Renal cortical epithelial cell (primary cell): ENCODE measurements around the gene TKT. TPM values are rescaled to one million over a fixed set of nuclear protein-coding genes. Genes with fewer than 3 reads are reported as not detected.

ENCODE experiments used
- DNase-seq: peaks from one replicate; pipeline ENCODE4 v3.0.0-alpha.2; 2011; ENCODE audit warnings: low read depth
- total RNA-seq: library from RNA; depleted of rRNA; stranded (reverse); fragments of >200 nt; gene quantifications from 2 replicates; pipeline ENCODE4 v1.2.3, GENCODE V29; 2014

Gene TKT
- total RNA-seq, 1 donor from 2014 or later: 590 TPM

GRCh38 chr3:53198256-53198977, 57.4 kb downstream of the TKT start:
- DNase-seq: no peak

DNA sequence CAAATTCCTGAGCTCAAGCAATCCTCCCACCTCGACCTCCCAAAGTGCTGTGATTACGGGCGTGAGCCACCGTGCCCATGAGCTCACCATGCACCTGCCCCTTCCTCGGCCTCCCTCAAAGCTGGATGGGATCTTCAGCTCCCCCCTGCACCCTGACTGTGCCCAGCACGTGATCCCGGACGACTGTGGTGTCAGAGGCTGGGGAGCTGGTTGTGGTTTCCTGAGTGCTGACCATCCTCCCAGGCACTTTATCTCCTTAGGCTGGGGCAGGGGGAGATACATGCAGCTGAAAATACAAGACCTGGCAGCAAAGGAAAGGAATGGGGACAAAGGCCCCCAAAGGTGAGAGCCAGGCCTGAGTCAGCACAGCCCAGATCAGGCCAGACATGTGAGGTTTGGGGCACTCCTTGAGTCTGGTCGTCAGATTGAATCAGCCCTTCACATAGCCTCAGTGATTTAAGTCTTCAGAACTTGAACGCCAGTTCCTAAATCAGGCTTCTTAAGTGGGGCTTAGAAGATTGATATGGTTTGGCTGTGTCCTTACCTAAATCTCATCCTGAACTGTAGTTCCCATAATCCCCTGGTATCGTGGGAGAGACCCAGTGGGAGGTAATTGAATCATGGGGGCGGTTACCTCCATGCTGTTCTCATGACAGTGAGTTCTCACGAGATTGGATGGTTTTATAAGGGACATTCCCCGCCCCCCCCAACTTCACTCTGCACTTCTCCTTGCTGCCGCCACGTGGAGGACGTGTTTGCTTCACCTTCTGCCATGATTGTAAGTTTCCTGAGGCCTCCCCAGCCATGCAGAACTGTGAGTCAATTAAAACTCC, 59.0 kb downstream of the TKT start:
- peak; percentile 22 for DNase-seq

GRCh38 chr3:53195602-53196574, 59.9 kb downstream of the TKT start:
- DNase-seq: no peak

GRCh38 chr3:53195066-53195450, 60.8 kb downstream of the TKT start:
- no peak for DNase-seq

DNA sequence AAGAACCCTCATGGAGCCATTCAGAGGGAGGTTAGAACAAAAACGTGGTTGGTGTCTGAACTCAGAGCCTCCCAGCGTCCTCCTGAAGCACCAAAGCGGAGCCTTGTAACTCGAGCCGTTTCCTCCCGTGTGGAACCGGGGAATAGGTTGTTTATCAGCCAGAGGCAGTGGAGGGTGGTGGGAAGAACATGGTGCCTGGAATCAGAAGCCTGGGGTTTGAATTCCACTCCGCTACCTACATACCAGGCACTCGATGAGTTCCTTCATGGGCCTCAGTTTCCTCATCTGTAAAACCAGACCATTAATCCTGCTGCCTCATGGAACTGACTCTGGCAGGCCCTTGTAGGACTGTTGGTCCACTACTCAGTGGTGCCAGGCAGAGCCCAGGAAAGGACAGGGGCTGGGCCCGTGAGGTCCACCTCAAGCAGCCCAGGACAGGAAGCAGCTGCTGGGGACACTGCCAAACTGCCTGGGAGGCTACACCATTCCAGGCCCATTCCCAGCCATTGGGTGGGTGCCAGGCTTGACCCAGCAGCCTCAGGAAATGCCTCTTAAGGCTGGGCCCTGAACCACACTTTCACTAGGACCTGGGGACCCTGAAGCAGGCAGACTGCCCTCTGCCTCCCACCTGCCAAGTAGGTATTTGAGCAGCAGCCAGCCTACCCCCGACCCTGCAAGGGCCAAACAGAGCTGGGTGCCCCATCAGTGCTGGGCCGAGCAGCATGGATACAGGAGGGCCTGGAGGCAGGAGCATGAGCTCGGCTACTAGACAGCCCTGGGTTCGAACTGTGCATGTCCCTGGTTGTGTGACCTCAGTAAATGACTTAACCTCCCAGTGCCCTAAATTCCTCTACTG, 61.4 kb downstream of the TKT start:
- peak; percentile 54 for DNase-seq

- no peak for DNase-seq
Observed at GRCh38 chr3:53193466-53194209, 62.2 kb downstream of the TKT start.

GRCh38 chr3:53192608-53193007, 63.2 kb downstream of the TKT start:
- DNase-seq: no peak

GRCh38 chr3:53191836-53192480, 63.9 kb downstream of the TKT start:
- DNase-seq: no peak

DNA sequence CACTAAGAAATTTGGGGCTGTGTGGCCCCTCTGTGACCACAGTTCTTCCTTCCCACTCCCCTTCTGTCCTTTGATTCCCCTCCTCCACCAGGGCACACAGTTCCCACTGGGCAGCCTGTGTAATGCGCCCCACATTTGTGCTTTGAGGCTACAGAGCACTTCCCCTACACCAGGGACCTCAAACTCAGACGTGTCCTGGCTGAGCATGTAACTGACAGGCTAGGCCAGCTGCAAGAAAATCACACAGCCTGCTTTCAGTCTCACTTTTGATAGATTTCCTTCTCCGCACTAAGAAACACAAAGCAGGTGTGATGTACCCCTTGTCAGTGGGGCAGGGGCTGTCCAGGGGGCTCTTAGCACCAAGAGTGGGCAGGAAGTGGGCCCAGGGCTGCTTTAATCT, 65.2 kb downstream of the TKT start:
- DNase-seq: no peak

DNA sequence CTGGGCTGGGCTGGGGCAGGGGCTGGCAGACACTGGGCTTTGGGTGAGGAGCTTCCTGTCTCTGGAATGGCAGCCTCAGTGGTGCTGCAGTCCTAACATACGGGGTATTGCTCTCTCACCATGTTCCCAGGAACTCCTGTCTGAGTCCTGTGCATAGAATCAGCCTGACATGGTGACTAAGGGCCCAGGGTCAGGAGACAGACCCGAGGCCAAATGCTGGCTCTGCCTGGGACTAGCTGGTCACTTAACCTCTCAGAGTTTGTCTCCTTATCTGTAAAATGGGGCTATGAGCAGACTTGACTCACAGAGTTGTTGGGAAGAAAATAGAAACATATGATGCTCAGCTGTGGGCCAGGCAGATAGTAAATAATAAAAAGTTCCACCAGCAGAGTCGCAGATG, 66.5 kb downstream of the TKT start:
- DNase-seq: no peak

- no peak for DNase-seq
Observed at GRCh38 chr3:53188720-53189119, 67.1 kb downstream of the TKT start.

DNA sequence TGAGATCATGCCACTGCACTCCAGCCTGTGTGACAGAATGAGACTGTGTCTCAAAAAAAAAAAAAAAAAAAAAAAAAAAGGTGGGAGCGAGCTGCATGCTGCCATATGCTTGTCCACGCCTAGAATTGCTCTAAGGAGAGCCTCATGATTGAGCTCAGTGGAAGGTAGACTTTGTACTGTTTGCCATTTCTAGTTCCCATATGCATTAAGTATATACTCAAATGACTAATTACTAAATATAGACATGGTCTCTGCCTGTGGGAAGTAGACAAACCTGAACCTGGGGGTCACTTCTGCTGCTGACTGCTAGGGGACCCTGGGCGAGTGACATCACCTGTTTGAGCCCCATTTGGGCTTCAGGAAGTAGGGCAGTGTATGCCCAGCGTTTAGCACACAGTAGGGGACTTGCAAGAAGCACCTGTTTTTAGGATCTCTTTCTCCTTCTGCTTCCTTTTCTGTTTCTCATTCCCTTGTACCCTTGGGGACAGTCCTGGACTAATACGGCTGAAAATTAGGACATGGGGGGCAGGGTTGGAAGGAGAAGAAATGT, 67.6 kb downstream of the TKT start:
- DNase-seq: no peak

DNA sequence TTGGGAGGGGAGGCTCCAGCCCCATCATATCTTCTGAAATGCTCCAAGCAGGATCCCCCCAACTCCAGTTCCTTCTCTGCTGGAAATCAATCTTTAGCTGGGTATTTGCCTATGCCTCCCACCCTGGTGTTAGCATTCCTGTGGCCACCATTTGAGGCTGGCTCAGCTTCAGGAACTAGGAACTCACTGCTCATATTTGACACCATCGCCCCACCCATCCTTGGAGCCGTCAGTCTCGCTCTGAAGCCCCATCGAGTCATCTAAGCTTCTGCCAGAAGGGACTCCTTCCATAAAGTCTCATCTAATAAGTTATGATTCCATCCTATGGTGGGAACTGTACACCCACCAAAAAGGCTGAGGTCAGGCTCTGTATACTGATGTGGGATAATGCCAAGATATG, 68.4 kb downstream of the TKT start:
- DNase-seq: no peak

GRCh38 chr3:53186726-53187125, 69.1 kb downstream of the TKT start:
- no peak for DNase-seq

DNA sequence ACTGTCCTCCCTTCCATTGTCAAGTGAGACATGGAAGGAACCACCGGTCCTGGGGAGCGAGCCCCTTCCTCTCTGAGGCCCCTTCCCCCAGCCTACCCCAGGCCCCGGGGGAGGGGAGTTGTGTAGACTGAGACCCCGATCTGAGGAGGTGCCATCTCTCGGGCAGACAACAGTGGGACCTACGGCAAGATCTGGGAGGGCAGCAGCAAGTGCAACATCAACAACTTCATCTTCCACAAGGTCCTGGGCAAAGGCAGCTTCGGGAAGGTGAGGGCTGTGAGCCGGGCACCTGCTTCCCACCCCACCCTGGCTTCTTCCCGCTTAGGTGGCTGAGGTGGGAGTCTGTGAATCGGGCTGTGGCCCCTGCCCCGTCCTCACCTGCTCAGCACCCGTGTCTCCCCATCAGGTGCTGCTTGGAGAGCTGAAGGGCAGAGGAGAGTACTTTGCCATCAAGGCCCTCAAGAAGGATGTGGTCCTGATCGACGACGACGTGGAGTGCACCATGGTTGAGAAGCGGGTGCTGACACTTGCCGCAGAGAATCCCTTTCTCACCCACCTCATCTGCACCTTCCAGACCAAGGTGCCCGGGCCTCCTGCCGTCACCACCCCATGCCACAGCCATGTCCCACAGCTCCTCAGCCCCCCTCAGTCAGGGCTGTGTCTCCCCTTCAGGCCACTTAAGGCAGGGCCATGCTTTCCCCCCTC, 69.9 kb downstream of the TKT start:
- no peak for DNase-seq

DNA sequence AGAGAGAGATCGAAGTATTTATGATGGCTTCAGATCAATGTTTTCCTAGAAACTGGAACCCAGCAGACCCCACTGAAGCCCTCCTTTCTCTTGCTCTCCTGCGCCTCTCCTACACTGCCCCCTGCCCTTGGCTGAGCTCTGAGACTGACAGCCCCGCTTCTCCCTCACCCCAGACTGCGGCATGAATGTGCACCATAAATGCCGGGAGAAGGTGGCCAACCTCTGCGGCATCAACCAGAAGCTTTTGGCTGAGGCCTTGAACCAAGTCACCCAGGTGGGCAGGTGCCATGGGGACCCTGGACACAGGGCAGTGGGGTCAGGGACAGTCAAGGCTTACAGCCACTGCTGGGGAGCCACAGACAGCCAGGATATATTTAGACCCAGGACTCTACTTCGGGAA, 71.1 kb downstream of the TKT start:
- no peak for DNase-seq

GRCh38 chr3:53183514-53183913, 72.3 kb downstream of the TKT start:
- no peak for DNase-seq

DNA sequence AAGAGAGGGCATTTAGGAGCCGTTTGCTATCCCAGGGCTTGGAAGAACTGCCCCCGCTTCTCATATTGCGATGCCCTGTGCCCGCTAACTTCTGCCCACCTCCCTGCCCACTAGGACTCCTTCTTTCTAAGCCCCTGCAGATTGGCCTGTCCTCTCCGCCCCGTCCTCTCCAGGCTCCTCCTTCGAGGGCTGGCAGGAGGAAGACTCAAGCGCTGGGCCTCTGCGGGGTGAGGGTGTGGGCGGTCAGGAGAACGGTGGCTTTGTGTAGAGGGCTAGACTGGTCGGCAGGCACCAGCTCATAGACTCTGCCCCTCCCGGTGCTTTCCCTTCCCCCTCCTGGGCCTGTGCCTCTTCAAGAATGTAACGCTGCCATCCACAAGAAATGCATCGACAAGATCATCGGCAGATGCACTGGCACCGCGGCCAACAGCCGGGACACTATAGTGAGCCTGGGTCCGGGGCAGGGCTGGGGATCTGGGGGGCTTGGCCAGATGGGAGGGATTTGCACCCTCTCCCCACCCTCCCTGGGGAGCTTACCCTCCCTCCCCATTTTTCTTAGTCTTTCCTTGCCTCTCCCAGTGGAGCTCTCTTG, 73.0 kb downstream of the TKT start:
- DNase-seq: no peak

- no peak for DNase-seq
Observed at GRCh38 chr3:53181528-53181927, 74.3 kb downstream of the TKT start.
